GM18498 (cell line): ENCODE measurements around the gene FITM2.

ENCODE experiments used
- ATAC-seq: cut with Tn5 transposase; IDR thresholded peaks from one replicate; pipeline ENCODE4 v1.9.1; 2021; ENCODE audit warnings: mild to moderate bottlenecking, moderate library complexity; ENCODE audit not compliant: unreplicated experiment

Gene FITM2

DNA sequence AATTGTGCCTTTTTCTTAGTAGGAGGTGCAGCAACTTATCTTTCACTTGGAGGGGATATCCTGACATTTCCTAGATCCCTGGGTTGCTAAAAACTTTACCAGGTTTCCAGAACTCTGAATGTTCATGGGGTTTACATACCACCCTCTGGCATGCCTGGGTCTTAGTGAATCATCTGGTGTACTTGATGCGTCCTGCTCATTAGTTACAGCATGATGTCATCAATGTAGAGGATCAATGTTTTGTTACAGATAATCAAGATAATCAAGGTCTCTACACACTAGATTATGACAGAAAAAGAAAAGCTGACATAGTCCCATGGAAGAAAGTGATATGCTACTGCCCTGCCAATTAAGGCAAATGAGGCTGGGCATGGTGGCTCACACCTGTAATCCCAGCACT is 27.0 kb downstream of the FITM2 start:
- ATAC-seq, result no peak

DNA sequence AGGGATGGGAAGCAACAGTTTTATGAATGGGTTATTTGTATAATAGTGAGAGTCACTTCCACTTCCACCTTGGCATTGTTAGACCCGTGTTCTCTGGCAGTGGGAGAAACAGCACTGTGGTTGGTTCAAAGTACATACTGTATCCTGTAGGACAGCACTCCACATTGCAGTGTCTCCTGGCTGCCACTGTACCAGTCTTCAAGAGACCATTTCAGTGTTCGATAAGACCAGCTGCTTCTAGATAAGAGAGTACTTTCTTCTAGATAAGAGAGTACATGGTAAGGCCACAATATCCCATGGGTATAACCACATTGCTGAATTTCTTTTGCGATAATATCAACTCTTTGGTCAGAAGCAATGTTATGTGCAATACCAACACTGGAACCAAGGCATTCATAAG is 28.8 kb downstream of the FITM2 start:
- no peak for ATAC-seq

DNA sequence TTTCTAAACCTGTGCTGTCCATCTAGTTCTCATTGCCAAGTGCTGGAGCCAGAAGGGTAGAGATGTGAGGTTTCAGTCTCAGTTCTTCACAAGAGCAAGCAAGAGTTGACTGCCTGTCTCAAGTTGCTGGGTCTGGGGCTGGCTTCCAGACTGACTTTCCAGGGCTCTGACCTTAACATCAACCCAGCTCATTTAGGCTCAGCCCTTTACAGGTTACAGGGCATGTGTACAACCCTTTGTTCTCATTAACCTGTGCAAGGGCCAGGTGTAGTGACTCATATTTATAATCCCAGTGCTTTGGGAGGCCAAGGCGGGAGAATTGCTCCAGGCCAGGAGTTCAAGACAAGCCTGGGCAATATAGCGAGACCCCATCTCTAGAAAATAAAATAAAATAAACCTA is 30.6 kb downstream of the FITM2 start:
- ATAC-seq, result no peak

DNA sequence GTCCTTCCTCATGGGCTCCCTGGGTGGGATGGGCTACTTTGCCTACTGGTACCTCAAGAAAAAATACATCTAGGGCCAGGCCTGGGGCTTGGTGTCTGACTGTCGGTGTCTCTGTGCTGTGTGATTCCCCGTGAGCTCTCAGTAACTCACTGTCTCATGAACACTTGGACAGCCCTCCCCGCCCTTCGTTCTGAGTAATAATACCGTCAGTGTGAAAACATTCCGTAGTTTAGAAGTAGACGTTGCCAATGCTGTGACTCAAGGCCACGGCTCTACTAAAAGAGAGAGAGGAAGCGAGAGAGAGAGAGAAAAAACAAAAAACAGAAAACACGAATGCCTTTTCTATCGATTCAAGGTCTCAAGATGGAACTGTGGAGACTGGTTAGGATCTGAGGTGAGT is 31.8 kb downstream of the FITM2 start:
- no peak for ATAC-seq

DNA sequence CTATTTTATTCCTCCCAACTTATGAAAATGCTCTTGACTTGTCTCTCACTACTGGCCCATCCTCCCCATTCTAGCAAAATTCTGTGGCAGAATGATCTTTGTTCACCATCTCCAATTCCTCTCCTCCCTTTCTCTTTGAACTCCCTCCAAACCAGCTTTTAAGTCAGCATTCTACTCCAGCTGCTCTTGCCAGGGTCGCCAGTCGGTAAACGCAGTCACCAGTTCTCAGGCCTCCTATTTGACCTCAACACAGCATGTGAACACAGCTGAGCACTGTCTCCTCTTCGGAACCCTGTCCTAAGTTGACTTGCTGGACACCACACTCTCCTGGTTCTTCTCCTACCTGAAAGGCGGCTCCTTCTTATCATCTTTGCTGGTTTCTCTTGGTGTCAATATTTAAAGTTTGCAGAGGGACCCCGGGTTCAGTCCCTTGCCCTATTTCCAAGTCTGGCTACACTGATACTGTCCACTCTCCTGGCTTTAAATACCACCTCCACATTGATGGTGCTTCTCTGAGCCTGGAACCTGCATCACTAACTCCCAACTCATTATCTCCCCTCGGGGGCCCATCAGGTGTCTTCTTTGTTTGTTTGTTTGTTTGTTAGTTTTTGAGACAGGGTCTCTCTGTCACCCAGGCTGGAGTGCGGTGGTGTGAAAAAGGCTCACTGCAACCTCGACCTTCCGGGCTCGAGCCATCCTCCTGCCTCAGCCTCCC is 36.5 kb downstream of the FITM2 start:
- ATAC-seq, result no peak

DNA sequence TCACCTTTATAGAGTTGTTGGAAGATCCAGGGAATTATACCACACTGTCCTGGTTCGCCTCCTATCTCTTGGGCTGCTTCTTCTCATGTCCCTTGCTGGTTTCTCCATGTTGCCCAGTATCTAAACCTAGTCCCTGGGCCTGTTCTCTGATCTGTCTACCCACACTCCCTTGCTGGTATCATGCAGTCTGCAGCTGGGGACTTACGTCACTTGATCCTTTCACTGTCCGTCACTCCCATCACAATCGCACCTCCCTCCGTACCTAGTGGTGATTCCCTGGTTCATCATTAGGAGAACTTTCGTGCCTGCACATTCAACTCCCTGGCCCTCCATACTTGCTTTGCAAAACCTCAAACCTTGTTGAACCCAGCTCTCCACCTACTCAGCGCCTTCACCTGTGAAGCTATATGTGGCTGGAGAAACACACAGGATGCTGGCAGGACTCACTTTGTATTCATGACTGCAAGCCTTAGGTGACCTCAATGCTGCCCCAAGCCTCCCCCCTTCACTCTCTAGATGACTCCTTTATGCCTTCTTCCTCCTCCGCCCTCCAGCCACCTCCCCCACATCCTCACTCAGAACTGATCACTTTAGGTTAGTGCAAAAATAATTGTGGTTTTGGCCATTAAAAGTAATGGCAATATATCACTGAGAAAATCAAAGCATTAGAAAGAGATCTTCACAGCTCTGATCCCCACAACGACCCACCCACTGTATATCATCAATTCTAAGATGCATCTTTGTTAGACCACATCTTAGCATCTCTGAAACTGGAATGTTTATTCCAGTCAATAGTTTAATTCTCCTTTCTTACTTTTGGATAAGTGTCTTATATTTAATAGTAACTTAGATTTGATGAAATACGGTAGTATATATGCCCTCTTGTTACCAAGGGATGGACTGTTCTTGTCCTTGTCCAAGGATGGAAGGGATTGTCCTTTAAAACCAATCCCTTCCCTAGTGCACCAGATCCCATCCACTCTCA is 37.5 kb downstream of the FITM2 start:
- no peak for ATAC-seq

DNA sequence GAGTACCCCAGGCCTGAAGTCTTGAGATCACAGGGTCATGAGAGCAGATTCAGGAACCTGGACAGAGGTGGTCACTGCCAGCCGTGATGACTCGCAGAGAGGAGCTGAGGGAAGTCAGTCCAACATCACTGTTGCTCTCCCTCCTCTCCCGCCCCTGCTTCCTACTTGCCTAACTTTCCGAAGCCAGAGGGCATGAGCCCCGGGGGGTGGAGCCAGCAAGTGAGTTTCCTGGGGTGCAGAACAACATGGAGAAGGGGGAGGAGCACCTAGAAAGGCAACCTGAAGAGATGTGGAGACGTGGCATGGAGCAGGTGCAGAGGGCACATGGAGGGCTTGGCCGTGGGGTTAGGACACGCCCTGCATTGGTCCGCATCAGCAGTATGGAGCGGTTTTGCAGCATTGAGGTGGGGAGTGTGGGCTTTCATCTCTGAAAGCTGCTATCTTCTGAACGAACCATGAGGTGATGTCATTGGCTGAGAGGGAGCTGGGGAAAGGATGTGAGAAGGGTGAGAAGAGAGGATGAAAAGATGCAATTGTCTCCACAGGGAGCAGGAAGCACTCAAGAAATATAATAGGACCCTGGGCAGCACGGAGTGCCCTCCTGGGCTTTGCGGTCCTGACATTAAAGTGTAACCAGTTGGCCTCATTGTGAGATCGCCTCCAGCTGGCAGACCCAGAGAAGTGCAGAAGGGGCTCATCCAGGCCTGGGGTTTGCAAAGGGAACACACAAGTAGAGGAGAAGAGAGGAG is 38.9 kb downstream of the FITM2 start:
- ATAC-seq, result no peak

DNA sequence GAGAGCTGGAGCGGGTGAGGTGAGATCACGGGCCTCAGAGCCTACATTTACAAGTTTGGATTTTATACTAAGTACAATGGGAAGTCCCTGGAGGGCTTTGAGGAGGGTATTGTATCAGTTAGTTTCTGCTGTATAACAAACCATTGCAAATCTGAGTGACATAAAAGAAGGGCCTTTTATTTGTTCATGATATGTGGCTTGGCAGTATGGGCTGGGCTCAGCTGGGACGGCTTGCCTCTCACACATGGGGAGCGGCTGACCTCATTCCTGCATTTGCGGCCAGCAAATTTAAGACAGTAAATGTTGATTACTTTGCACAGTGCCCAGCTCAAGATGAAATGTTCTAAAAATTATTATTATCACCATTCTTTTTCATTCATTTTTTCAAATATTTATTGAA is 42.2 kb downstream of the FITM2 start:
- no peak for ATAC-seq

DNA sequence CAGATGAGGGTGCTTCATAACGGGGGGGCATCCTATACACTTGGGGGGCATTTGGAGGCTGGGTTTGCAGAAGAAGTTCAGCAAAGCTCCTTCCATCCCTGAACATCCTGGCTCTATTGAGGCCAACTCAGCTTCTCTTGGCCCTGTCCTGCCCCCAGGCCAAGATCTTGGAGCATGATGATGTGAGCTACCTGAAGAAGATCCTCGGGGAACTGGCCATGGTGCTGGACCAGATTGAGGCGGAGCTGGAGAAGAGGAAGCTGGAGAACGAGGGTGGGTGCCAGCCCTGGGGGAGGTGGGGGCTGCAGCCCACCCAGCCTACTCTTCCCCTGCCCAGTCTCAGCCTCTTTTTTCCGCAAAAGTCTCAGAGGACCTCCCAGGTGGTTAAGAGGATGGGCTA is 46.7 kb downstream of the FITM2 start:
- ATAC-seq, result no peak

DNA sequence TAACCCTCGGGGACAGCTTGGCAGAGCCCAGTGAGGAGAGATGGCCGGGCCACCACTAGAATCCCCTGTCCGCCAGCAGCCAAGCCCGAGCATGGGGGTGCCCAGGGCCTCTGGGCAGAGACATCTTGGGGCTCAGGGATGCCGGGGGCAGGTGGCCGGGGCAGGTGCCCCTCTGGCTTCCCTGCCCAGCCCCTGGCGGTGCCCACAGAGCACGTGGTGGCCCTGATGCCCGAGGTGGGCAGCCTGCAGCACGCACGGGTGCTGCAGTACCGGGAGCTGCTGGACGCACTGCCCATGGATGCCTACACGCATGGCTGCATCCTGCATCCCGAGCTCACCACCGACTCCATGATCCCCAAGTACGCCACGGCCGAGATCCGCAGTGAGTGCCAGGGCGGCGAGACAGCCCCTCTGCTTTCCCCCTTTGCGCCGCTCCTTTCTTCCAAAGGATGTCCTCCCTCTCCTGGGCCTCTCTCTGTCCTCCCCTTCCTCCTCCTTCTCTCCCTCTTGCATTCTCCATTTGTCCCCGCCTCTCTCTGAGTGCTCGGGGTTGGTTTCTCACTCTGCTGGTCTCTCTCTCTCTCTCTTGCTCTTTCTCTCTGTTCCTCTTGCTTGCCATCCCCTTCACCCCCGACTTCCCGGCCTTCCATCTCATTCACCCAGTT is 52.6 kb downstream of the FITM2 start:
- no peak for ATAC-seq

DNA sequence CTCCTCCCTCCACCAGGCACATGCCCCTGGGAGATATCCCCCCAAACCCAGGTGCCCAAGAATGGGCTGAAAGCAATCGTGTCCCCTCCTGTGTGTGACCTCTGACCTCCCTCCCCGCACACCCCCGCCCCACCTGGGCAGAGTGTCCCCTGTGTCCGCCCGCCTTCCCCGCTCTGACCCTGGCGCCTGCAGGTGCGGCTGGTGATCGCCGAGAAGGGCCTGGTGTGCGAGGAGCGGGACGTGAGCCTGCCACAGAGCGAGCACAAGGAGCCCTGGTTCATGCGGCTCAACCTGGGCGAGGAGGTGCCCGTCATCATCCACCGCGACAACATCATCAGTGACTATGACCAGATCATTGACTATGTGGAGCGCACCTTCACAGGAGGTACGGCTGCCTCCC is 54.0 kb downstream of the FITM2 start:
- ATAC-seq, result no peak

DNA sequence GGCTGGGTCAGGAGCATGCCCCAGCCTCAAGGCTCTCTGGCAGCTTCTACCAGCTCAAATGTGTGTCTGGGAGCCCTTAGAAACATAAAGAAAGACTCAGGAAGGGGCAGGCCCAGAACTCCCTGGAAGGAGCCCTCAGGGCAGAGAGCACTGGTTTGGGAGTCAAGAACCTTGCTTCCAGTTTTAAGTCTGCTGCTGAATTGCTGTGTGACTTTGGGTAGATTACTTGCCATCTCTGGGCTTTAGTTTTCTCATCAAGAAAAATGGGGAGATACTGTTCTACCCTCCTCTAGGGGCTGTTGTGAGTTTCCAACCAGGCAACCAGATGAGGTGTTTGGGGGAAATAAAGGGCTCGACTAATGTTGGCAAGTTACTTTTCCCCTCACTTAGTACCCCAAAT is 55.1 kb downstream of the FITM2 start:
- ATAC-seq, result no peak

DNA sequence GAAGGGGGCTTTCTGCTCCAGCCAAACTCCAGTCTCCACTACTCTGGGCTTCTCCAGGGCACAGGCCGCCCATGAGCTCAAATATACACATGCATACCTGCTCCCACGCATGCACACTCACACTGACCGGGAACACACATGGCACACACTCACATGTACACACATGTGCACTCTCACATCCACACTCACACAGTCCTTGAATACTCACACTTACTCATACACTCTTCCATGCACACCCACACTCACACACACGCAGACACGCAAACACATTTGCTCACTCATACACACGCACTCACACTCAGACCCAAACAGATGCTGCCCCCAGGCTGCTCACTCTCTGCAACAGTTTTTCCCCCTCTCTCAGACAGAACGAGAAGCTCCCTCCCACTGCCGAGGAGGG is 56.9 kb downstream of the FITM2 start:
- ATAC-seq, result no peak

DNA sequence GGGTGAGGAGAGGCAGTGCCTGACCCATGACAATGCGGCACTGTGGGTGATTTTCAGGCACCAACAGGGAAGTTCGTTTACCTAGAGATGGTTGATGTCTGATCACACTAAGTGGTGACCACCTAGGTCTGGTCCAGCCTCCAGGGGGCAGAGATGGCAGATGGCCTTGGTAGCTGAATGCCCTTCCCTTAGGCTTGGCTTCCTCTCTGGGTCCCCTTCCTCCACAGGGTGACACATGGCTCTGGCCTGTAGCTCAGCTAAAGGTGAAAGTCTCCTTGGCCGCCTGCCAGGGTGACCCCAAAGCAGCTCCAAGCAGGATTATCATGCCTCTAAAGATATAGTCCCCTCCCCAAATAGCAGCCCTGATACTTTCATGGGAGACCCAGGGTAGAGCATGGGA is 57.5 kb downstream of the FITM2 start:
- ATAC-seq, result no peak
